Measurements from ENCODE around the gene METTL13. TPM values are rescaled to one million over a fixed set of nuclear protein-coding genes. Genes with fewer than 3 reads are reported as not detected.

The METTL13 gene
- total RNA-seq, 4 donors from 2014 or later = 19.9 to 23.8 (median 22.7) TPM

DNA sequence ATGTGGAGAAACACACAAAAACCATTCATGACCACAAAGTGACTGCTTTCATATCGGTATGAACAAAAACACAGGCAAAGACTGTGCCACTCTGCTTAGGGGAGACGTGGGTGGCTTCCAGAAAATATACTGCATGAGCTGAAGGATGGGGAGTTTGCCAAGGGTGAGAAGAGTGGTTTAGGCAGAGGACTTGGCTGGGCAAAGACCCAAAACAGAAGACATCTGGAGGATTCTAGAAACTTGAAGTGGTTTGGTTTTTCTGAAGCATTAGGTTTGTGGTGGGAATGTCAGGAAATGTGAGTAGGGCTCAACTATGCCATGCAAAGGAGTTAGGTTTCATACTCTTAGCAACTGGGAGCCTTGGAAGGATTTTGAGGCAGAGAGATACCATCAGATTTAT, 33.2 kb downstream of the METTL13 start:
- no peak overlapping the region for H3K4me3 ChIP-seq (replicated peaks in 1 of 3)
- intact Hi-C loops (cut with DNase I) = no loop called here
- H3K9me3 ChIP-seq = no peaks in the 10 kb centered on the region
- no peak overlapping the region for H3K27ac ChIP-seq
- TF ChIP-seq POLR2A (IDR thresholded peaks at IDR 0.05) = no peak
- TF ChIP-seq, protein P1, sequence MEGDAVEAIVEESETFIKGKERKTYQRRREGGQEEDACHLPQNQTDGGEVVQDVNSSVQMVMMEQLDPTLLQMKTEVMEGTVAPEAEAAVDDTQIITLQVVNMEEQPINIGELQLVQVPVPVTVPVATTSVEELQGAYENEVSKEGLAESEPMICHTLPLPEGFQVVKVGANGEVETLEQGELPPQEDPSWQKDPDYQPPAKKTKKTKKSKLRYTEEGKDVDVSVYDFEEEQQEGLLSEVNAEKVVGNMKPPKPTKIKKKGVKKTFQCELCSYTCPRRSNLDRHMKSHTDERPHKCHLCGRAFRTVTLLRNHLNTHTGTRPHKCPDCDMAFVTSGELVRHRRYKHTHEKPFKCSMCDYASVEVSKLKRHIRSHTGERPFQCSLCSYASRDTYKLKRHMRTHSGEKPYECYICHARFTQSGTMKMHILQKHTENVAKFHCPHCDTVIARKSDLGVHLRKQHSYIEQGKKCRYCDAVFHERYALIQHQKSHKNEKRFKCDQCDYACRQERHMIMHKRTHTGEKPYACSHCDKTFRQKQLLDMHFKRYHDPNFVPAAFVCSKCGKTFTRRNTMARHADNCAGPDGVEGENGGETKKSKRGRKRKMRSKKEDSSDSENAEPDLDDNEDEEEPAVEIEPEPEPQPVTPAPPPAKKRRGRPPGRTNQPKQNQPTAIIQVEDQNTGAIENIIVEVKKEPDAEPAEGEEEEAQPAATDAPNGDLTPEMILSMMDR (IDR thresholded peaks at IDR 0.05) = no peak
- H3K27me3 ChIP-seq = no peaks in the 10 kb centered on the region
- no peaks in the 10 kb centered on the region for H3K36me3 ChIP-seq
- DNase-seq = peak; percentile 40 to 46
- peaks cover 0 to 14% of the 10 kb centered on the region in 2 donors for H3K4me1 ChIP-seq
- 23 to 24% methylated on average over 2 of the region's 2 CpGs for WGBS, 2 donors

DNA sequence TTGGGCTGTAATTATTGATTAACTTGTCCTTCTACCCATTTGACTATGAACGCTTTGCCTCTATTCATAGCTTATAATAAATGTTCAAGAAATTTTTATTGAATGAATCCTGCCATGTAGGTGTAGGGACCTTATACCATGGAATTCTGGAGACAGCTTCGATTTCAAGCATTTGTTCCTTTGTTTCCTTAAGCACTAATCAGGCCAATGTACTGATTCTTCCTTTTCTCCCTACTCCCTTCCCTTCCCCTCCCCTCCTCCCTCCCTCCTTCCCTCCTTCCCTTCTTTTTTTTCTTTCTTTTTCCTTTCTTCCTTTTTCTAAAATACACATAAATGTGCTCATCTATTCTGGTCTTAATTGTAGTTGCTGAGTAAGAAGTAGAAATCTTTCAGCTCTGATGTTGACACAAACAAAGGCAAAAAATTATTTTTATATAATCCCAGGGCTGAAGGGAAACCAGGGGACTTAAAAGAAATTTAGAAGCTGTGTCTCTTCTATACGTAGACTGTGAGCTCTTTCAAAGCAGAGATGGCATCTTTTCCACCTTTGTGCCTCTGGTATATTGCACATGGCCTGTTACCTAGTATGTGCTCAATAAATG, 34.9 kb downstream of the METTL13 start:
- TF ChIP-seq, protein P1 (IDR thresholded peaks at IDR 0.05) = no peak
- no peak for TF ChIP-seq POLR2A (IDR thresholded peaks at IDR 0.05)
- 90 to 91% methylated on average over 3 of the region's 3 CpGs for WGBS, 2 donors
- H3K9me3 ChIP-seq = no peaks in the 10 kb centered on the region

DNA sequence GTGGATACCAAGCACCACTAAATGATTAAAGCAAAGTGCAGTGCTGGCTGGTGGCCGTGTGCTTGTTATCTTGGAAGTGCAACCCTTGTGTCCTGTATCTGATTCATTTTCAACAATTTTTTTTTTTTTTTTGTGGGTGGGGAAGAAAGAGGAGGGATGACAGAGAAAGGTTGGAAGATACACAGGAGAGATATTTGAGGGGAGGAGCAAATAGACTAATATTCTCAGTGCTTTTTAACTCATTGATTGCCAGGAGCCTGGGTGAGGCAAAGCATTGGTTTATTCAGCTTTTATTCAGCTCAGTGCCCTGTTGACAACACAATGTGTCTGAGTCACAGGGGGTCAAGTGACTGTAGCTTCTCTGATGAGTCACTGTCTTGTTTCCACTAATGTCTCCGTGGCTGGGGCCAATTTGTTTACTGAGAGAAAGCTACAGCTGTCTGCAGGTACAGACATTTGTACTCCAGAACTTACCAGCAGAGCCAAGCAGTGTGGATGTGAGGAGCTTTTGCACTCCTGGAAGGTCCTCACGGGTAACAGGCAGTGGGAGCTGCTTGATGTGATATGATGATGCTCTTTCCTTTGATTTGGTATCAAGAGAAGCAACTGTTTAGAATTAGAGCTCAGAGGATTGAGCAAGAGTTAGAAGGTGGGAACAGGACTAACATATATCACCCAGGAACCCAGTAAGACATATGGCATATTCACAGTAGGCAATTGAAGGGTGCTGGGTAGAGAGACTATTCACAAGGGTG, 36.2 kb downstream of the METTL13 start:
- Histone ChIP-seq H3K27ac (no peak overlapping the region), H3K4me3 (replicated peaks in 1 of 3) (no peak overlapping the region), H3K4me1 (peaks cover 0 to 14% of the 10 kb centered on the region in 2 donors), H3K36me3 (no peaks in the 10 kb centered on the region), H3K27me3 (no peaks in the 10 kb centered on the region), H3K9me3 (no peaks in the 10 kb centered on the region)
- no peak for TF ChIP-seq POLR2A (IDR thresholded peaks at IDR 0.05)
- TF ChIP-seq, protein P1 (IDR thresholded peaks at IDR 0.05) = no peak
- WGBS, 2 donors = 33 to 48% methylated on average over 3 of the region's 3 CpGs
- intact Hi-C loops (cut with DNase I) = no loop called here
- DNase-seq = no peak

More for the DNA sequence above, 34.9 kb downstream of the METTL13 start:
- no peaks in the 10 kb centered on the region for H3K36me3 ChIP-seq
- no peak overlapping the region for H3K4me3 ChIP-seq (replicated peaks in 1 of 3)
- no peaks in the 10 kb centered on the region for H3K27me3 ChIP-seq
- intact Hi-C loops (cut with DNase I) = no loop called here
- H3K4me1 ChIP-seq = peaks cover 0 to 14% of the 10 kb centered on the region in 2 donors
- no peak overlapping the region for H3K27ac ChIP-seq
- DNase-seq = no peak

DNA sequence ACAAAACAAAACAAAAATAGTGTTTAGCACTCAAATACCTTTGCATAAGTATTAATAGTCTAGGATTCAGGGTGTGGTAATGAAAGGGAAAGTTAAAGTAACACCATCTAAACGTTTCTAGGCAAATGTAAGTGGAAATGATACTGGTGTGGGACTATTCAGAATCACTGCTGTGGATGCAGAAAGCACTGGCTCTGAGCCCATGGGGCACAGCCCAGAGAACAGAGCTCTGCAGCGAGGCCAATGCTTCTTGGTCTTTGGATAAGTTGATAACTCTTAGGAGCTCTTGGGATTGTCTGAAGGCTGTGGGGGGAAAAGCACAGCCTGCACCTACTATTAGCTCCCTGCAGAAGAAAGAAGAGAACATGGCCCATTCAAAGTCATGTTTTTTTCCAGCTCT, 38.5 kb downstream of the METTL13 start:
- no peak overlapping the region for H3K4me3 ChIP-seq (replicated peaks in 1 of 3)
- H3K9me3 ChIP-seq = no peaks in the 10 kb centered on the region
- WGBS, 2 donors = 47 to 62% methylated on average over 2 of the region's 2 CpGs
- peaks cover 0 to 10% of the 10 kb centered on the region in 2 donors for H3K4me1 ChIP-seq
- H3K36me3 ChIP-seq = no peaks in the 10 kb centered on the region
- no peak for DNase-seq
- no peaks in the 10 kb centered on the region for H3K27me3 ChIP-seq
- intact Hi-C loops (cut with DNase I) = no loop called here
- H3K27ac ChIP-seq = no peak overlapping the region
- TF ChIP-seq POLR2A (IDR thresholded peaks at IDR 0.05) = no peak
- TF ChIP-seq, protein P1 (IDR thresholded peaks at IDR 0.05) = no peak

DNA sequence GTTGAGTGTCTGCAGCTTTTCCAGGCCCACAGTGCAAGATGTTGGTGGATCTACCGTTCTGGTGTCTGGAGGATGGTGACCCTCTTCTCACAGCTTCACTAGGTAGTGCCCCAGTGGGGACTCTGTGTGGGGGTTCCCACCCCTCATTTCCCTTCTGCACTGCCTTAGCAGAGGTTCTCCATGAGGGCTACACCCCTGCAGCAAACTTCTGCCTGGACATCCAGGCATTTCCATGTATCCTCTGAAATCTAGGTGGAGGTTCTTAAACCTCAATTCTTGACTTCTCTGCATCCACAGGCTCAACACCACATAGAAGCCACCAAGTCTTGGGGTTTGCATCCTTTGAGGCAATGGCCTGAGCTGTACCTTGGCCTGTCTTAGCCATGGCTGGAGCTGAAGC, 45.5 kb downstream of the METTL13 start:
- Histone ChIP-seq H3K4me3 (replicated peaks in 1 of 3) (no peak overlapping the region), H3K27ac (no peak overlapping the region), H3K27me3 (no peaks in the 10 kb centered on the region), H3K4me1 (no peaks in the 10 kb centered on the region), H3K9me3 (no peaks in the 10 kb centered on the region), H3K36me3 (no peaks in the 10 kb centered on the region)
- TF ChIP-seq, protein P1 (IDR thresholded peaks at IDR 0.05) = no peak
- no peak for TF ChIP-seq POLR2A (IDR thresholded peaks at IDR 0.05)
- DNase-seq = no peak
- intact Hi-C loops (cut with DNase I) = no loop called here
- 89% methylated on average over 1 of the region's 1 CpG; no CpG with 5 or more reads in 1 of the 2 donors for WGBS, 2 donors

Data from thyroid gland (tissue), 4 donors.